ENCODE results near the gene PPP1R13B. TPM values are rescaled to one million over a fixed set of nuclear protein-coding genes. Genes with fewer than 3 reads are reported as not detected.

PPP1R13B gene
- total RNA-seq, 1 experiment from 2014 or later: 17.8 TPM

DNA sequence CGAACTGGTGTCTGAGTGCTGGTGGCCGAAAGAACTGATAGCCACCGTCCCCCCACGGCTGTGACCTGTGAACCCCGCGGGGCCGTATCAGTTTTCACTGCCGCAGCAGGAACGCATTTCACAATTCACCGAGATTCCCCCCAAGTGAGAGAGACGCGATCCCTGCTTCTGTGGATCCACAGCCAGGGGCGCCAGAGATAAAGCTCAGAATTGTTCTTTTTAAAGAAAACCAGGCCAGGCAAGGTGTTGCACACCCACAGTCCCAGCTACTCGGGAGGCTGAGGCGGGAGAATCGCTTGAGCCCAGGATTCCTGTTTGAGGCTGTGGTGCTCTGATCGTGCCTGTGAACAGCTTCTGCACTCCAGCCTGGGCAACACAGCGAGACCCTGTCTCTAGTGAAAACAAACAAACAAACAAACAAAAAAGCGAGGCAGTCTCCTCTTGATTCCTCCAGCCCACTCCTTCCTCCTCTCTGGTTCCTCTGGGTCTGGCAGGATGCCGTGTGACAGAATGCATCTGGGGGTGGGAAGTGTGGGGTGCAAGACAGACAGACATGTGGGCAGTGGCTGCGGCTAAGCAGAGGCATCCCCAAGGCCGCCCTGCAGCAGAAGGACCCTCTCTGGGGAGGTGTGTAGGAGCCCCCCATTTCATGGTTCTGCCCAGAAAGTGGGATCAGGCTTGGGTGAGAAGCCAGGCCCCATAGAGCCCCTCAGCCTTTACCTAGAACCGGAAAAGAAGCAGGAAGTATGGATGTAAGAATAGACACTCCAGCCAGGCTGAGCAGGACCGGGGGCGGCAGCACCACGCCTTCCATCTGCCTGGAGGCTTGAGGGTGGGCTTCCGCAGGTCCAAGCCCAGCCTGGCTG is 39.2 kb upstream of the PPP1R13B start:
- Histone ChIP-seq H3K79me2 (ENCODE audit: insufficient read depth, low read length) (no peaks in the 10 kb centered on the region), H3K9me2 (ENCODE audit: insufficient read depth) (no peaks in the 10 kb centered on the region), H3K4me2 (ENCODE audit: low read length) (no peak overlapping the region), H3K4me1 (ENCODE audit: control insufficient read depth in 1 of 2, insufficient read depth in 2 of 2, low read length in 2 of 2) (peaks cover 26 to 47% of the 10 kb centered on the region in 2 experiments), H3K4me3 (replicated peaks in 1 of 2; ENCODE audit: low read depth in 1 of 2, low read length in 2 of 2) (no peak overlapping the region), H3K27me3 (ENCODE audit: insufficient read depth, low read length) (no peaks in the 10 kb centered on the region), H3K27ac (ENCODE audit: low read depth, low read length) (no peak overlapping the region), H2AFZ (ENCODE audit: low read depth, low read length, poor library complexity, severe bottlenecking) (no peak overlapping the region), H3K9ac (ENCODE audit: low read length) (no peak overlapping the region), H3K9me3 (ENCODE audit: control insufficient read depth in 1 of 2, insufficient read depth in 1 of 2, low read depth in 1 of 2, low read length in 2 of 2) (no peaks in the 10 kb centered on the region), H3K36me3 (ENCODE audit: control insufficient read depth in 1 of 2, insufficient read depth in 2 of 2, low read length in 2 of 2) (no peaks in the 10 kb centered on the region), H4K20me1 (ENCODE audit: insufficient read depth) (no peaks in the 10 kb centered on the region)
- no TSS peak for BruUV-seq (replicated peaks)
- TF ChIP-seq EZH2phosphoT487 (IDR thresholded peaks at IDR 0.05; ENCODE audit: borderline replicate concordance): no peak
- TF ChIP-seq, protein P1, sequence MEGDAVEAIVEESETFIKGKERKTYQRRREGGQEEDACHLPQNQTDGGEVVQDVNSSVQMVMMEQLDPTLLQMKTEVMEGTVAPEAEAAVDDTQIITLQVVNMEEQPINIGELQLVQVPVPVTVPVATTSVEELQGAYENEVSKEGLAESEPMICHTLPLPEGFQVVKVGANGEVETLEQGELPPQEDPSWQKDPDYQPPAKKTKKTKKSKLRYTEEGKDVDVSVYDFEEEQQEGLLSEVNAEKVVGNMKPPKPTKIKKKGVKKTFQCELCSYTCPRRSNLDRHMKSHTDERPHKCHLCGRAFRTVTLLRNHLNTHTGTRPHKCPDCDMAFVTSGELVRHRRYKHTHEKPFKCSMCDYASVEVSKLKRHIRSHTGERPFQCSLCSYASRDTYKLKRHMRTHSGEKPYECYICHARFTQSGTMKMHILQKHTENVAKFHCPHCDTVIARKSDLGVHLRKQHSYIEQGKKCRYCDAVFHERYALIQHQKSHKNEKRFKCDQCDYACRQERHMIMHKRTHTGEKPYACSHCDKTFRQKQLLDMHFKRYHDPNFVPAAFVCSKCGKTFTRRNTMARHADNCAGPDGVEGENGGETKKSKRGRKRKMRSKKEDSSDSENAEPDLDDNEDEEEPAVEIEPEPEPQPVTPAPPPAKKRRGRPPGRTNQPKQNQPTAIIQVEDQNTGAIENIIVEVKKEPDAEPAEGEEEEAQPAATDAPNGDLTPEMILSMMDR (IDR thresholded peaks at IDR 0.05 in 2 of 3, conservative IDR thresholded peaks at IDR 0.05 in 1 of 3; ENCODE audit: borderline replicate concordance in 1 of 3, insufficient read depth in 1 of 3, low read depth in 2 of 3, low read length in 2 of 3): 0 out of 6 replicates have a peak, but pooled peaks of 1 of the 3 experiments have one; percentile 8
- TF ChIP-seq FOSL1 (IDR thresholded peaks at IDR 0.05; ENCODE audit: low read depth): no peak
- no peak for TF ChIP-seq JUND (IDR thresholded peaks at IDR 0.05)
- TF ChIP-seq SIN3A (IDR thresholded peaks at IDR 0.05; ENCODE audit: low read depth): no peak
- ChIA-PET POLR2A (no interaction called here), RAD21 (ENCODE audit: low non-redundant PET in 1 of 2, low total read pairs in 2 of 2, uncharacterized antibody in 2 of 2, unreplicated experiment in 2 of 2) (no interaction called here), CTCF (interaction anchor here (5.6 kb wide), 1 partner anchor 14 kb away, joined by 30 read pairs; no protein-coding TSS in a partner anchor)
- intact Hi-C loops (cut with micrococcal nuclease): no loop called here
- no peak for ATAC-seq
- no peak for DNase-seq (ENCODE audit: low read depth, low spot score)

DNA sequence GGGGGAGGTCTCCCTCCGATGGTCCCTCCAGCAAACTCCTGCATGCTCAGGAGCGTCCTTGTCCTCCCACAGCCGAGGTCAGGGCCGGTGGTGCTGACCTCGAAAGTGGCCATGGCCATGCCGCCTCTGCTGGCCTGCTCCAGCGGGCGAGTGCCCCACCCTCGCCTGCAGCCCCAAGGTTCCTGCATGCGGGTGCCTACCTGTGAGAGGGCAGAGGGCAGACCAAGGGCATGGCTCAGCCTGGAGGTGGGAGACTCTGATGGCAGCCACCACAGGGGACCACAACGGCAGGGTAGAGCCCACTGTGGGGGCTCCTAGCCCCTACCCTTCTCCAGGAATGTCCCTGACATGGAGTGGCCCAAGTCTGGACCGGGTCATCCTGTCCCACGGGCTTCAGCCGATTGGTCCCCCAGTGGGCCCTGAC is 38.1 kb upstream of the PPP1R13B start:
- CTCF ChIA-PET: interaction anchor here (5.6 kb wide), 1 partner anchor 15 kb away, joined by 30 read pairs; no protein-coding TSS in a partner anchor
- Histone ChIP-seq H3K27me3 (ENCODE audit: insufficient read depth, low read length) (no peaks in the 10 kb centered on the region), H3K9me2 (ENCODE audit: insufficient read depth) (no peaks in the 10 kb centered on the region), H4K20me1 (ENCODE audit: insufficient read depth) (no peaks in the 10 kb centered on the region), H3K4me1 (ENCODE audit: control insufficient read depth in 1 of 2, insufficient read depth in 2 of 2, low read length in 2 of 2) (peaks cover 35 to 55% of the 10 kb centered on the region in 2 experiments), H2AFZ (ENCODE audit: low read depth, low read length, poor library complexity, severe bottlenecking) (no peak overlapping the region), H3K36me3 (ENCODE audit: control insufficient read depth in 1 of 2, insufficient read depth in 2 of 2, low read length in 2 of 2) (no peaks in the 10 kb centered on the region), H3K9me3 (ENCODE audit: control insufficient read depth in 1 of 2, insufficient read depth in 1 of 2, low read depth in 1 of 2, low read length in 2 of 2) (no peaks in the 10 kb centered on the region), H3K27ac (ENCODE audit: low read depth, low read length) (no peak overlapping the region), H3K9ac (ENCODE audit: low read length) (no peak overlapping the region), H3K4me2 (ENCODE audit: low read length) (no peak overlapping the region), H3K4me3 (replicated peaks in 1 of 2; ENCODE audit: low read depth in 1 of 2, low read length in 2 of 2) (no peak overlapping the region), H3K79me2 (ENCODE audit: insufficient read depth, low read length) (no peaks in the 10 kb centered on the region)
- no TSS peak for BruUV-seq (replicated peaks)
- ATAC-seq: no peak
- POLR2A ChIA-PET: no interaction called here
- intact Hi-C loops (cut with micrococcal nuclease): no loop called here
- RAD21 ChIA-PET (ENCODE audit: low non-redundant PET in 1 of 2, low total read pairs in 2 of 2, uncharacterized antibody in 2 of 2, unreplicated experiment in 2 of 2): no interaction called here
- DNase-seq (ENCODE audit: low read depth, low spot score): no peak
- TF ChIP-seq SIN3A (IDR thresholded peaks at IDR 0.05; ENCODE audit: low read depth): no peak
- no peak for TF ChIP-seq YY1 (IDR thresholded peaks at IDR 0.05; ENCODE audit: extremely low read depth, insufficient replicate concordance, low read depth, low read length)
- TF ChIP-seq ZNF274 (IDR thresholded peaks at IDR 0.05; ENCODE audit: low read depth, low read length): no peak
- no peak for TF ChIP-seq ELF1 (IDR thresholded peaks at IDR 0.05; ENCODE audit: borderline replicate concordance, low read depth)
- TF ChIP-seq, protein P2, sequence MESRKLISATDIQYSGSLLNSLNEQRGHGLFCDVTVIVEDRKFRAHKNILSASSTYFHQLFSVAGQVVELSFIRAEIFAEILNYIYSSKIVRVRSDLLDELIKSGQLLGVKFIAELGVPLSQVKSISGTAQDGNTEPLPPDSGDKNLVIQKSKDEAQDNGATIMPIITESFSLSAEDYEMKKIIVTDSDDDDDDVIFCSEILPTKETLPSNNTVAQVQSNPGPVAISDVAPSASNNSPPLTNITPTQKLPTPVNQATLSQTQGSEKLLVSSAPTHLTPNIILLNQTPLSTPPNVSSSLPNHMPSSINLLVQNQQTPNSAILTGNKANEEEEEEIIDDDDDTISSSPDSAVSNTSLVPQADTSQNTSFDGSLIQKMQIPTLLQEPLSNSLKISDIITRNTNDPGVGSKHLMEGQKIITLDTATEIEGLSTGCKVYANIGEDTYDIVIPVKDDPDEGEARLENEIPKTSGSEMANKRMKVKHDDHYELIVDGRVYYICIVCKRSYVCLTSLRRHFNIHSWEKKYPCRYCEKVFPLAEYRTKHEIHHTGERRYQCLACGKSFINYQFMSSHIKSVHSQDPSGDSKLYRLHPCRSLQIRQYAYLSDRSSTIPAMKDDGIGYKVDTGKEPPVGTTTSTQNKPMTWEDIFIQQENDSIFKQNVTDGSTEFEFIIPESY (IDR thresholded peaks at IDR 0.05; ENCODE audit: extremely low read depth, insufficient replicate concordance, low read length): no peak
- TF ChIP-seq, protein P1 (IDR thresholded peaks at IDR 0.05 in 2 of 3, conservative IDR thresholded peaks at IDR 0.05 in 1 of 3; ENCODE audit: borderline replicate concordance in 1 of 3, insufficient read depth in 1 of 3, low read depth in 2 of 3, low read length in 2 of 3): no peak
- TF ChIP-seq POLR2A (IDR thresholded peaks at IDR 0.05; ENCODE audit: borderline replicate concordance, extremely low read depth, insufficient read depth, insufficient read length): no peak
- TF ChIP-seq JUND (IDR thresholded peaks at IDR 0.05): no peak
- no peak for TF ChIP-seq CEBPB (IDR thresholded peaks at IDR 0.05; ENCODE audit: low read depth)
